Fibroblast of lung (primary cell): ENCODE data around the gene TCHHL1. TPM values are rescaled to one million over a fixed set of nuclear protein-coding genes. Genes with fewer than 3 reads are reported as not detected.

Experiments used
- DNase-seq, 2 donors: peaks; one replicate each; pipeline versions ENCODE4 v3.0.0 to v3.0.0-alpha.2; 2010; ENCODE audit warnings: low read depth in 2 of 2
- H2AFZ ChIP-seq: 2 replicates; pipeline ENCODE4 v1.5.1; 2012; ENCODE audit warnings: low read length, control low read depth, inconsistent platforms
- H3K27ac ChIP-seq: 2 replicates; pipeline ENCODE4 v1.5.1; 2011; ENCODE audit warnings: low read length, control low read depth; ENCODE audit not compliant: insufficient read depth
- H3K27me3 ChIP-seq: 2 replicates; pipeline ENCODE4 v1.5.1; 2011; ENCODE audit warnings: mild to moderate bottlenecking, low read length; ENCODE audit not compliant: control insufficient read depth, insufficient read depth
- H3K36me3 ChIP-seq: 2 replicates; pipeline ENCODE4 v1.5.1; 2011; ENCODE audit warnings: low read length; ENCODE audit not compliant: control insufficient read depth, insufficient read depth
- H3K4me1 ChIP-seq: 2 replicates; pipeline ENCODE4 v1.5.1; 2011; ENCODE audit warnings: low read length; ENCODE audit not compliant: control insufficient read depth, insufficient read depth; ENCODE audit errors: extremely low read depth
- H3K4me2 ChIP-seq: 2 replicates; pipeline ENCODE4 v1.5.1; 2011; ENCODE audit warnings: low read length, control low read depth; ENCODE audit not compliant: insufficient read depth; ENCODE audit errors: extremely low read depth
- H3K4me3 ChIP-seq, 4 experiments: fragments of 200-600 bp in 1 of 4; sonication (generic) in 1 of 4; replicated peaks in 1 of 4; 2 replicates each; pipeline ENCODE4 v1.5.1; 2011 to 2016; ENCODE audit warnings: low read length in 4 of 4, low read depth in 3 of 4, mild to moderate bottlenecking in 3 of 4, control low read depth in 2 of 4, inconsistent platforms in 1 of 4, mixed read lengths in 1 of 4; ENCODE audit not compliant: insufficient read depth in 1 of 4; ENCODE audit errors: control extremely low read depth in 1 of 4
- H3K79me2 ChIP-seq: 2 replicates; pipeline ENCODE4 v1.5.1; 2012; ENCODE audit warnings: mild to moderate bottlenecking, low read length, inconsistent platforms; ENCODE audit not compliant: control insufficient read depth, insufficient read depth
- H3K9ac ChIP-seq: 2 replicates; pipeline ENCODE4 v1.5.1; 2011; ENCODE audit warnings: mild to moderate bottlenecking, low read length, control low read depth; ENCODE audit not compliant: insufficient read depth
- H3K9me3 ChIP-seq: 2 replicates; pipeline ENCODE4 v1.5.1; 2012; ENCODE audit warnings: low read depth, low read length; ENCODE audit not compliant: control insufficient read depth, insufficient read depth
- H4K20me1 ChIP-seq: 2 replicates; pipeline ENCODE4 v1.5.1; 2011; ENCODE audit warnings: low read length; ENCODE audit not compliant: control insufficient read depth, insufficient read depth; ENCODE audit errors: extremely low read depth
- EZH2 ChIP-seq: IDR thresholded peaks from 2 replicates; pipeline ENCODE4 v1.5.1; 2012; ENCODE audit warnings: low read length, control low read depth, mild to moderate bottlenecking; ENCODE audit errors: missing control alignments
- polyA plus RNA-seq, 2 donors: library from polyadenylated mRNA; depleted of rRNA in 1 of 2; stranded (reverse) in 1 of 2; unstranded in 1 of 2; fragments of >200 nt; gene quantifications; 2 replicates each; pipeline ENCODE4 v1.2.1, GENCODE V29; 2011 to 2012; ENCODE audit warnings: missing spikeins in 1 of 2
- total RNA-seq: library from RNA; depleted of rRNA; stranded (reverse); fragments of >200 nt; gene quantifications from 2 replicates; pipeline ENCODE4 v1.2.1, GENCODE V29; 2014
- TF ChIP-seq, protein P1 (sequence below), 2 donors: IDR thresholded peaks in 1 of 2; conservative IDR thresholded peaks in 1 of 2; 1 replicate in 1 of 2; 2 replicates in 1 of 2; pipeline ENCODE4 v1.5.1; 2011 to 2012; ENCODE audit warnings: low read length in 2 of 2, control low read depth in 1 of 2, inconsistent platforms in 1 of 2, low read depth in 1 of 2, mild to moderate bottlenecking in 1 of 2

Gene TCHHL1
- total and polyA plus RNA-seq, 2 donors (not counting 1 experiment from before 2014, with no cell fraction given), result not detected

GRCh38 chr1:152072311-152072710 lies 16.6 kb downstream of the TCHHL1 start:
- no peak overlapping the region for H3K4me3 ChIP-seq
- H3K79me2 ChIP-seq, result no peaks in the 10 kb centered on the region
- H3K36me3 ChIP-seq, result no peaks in the 10 kb centered on the region
- no peak overlapping the region for H3K27ac ChIP-seq
- H3K9ac ChIP-seq, result no peak overlapping the region
- no peak overlapping the region for H2AFZ ChIP-seq
- no peak for DNase-seq
- peaks cover 8% of the 10 kb centered on the region for H3K27me3 ChIP-seq
- H3K4me2 ChIP-seq, result no peak overlapping the region
- H3K4me1 ChIP-seq, result no peaks in the 10 kb centered on the region
- no peak for TF ChIP-seq EZH2
- TF ChIP-seq, protein P1, sequence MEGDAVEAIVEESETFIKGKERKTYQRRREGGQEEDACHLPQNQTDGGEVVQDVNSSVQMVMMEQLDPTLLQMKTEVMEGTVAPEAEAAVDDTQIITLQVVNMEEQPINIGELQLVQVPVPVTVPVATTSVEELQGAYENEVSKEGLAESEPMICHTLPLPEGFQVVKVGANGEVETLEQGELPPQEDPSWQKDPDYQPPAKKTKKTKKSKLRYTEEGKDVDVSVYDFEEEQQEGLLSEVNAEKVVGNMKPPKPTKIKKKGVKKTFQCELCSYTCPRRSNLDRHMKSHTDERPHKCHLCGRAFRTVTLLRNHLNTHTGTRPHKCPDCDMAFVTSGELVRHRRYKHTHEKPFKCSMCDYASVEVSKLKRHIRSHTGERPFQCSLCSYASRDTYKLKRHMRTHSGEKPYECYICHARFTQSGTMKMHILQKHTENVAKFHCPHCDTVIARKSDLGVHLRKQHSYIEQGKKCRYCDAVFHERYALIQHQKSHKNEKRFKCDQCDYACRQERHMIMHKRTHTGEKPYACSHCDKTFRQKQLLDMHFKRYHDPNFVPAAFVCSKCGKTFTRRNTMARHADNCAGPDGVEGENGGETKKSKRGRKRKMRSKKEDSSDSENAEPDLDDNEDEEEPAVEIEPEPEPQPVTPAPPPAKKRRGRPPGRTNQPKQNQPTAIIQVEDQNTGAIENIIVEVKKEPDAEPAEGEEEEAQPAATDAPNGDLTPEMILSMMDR (conservative IDR thresholded peaks at IDR 0.05 in 1 of 2, IDR thresholded peaks at IDR 0.05 in 1 of 2; ENCODE audit: low read depth in 1 of 2, low read length in 2 of 2), result no peak
- H3K9me3 ChIP-seq, result no peaks in the 10 kb centered on the region
- no peaks in the 10 kb centered on the region for H4K20me1 ChIP-seq

DNA sequence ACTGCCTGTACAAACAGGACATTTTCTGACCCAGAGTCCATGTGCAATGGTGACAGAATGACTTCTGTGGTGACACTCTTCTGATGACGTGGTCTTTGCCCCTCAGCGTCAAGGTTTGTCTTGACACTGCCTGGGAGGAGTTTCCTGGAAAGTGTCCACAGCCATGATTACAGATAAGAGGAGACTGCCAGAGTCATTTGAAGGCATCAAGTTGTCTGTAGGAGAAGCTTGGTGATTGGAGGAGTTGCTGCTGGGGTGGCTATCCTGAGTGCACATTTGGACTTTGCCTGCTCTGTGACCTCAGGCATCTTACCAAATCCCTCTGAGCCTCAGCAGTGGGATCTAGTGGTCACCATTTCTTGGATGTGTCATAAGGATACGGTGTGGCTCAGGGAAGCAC lies 17.7 kb downstream of the TCHHL1 start:
- Histone ChIP-seq H3K27me3 (peaks cover 8% of the 10 kb centered on the region), H3K4me3 (no peak overlapping the region), H3K27ac (no peak overlapping the region), H3K36me3 (no peaks in the 10 kb centered on the region), H3K79me2 (no peaks in the 10 kb centered on the region), H2AFZ (no peak overlapping the region), H3K4me1 (no peaks in the 10 kb centered on the region), H3K4me2 (no peak overlapping the region), H4K20me1 (no peaks in the 10 kb centered on the region), H3K9ac (no peak overlapping the region), H3K9me3 (no peaks in the 10 kb centered on the region)
- TF ChIP-seq EZH2, result no peak
- TF ChIP-seq, protein P1 (conservative IDR thresholded peaks at IDR 0.05 in 1 of 2, IDR thresholded peaks at IDR 0.05 in 1 of 2; ENCODE audit: low read depth in 1 of 2, low read length in 2 of 2), result no peak
- no peak for DNase-seq

DNA sequence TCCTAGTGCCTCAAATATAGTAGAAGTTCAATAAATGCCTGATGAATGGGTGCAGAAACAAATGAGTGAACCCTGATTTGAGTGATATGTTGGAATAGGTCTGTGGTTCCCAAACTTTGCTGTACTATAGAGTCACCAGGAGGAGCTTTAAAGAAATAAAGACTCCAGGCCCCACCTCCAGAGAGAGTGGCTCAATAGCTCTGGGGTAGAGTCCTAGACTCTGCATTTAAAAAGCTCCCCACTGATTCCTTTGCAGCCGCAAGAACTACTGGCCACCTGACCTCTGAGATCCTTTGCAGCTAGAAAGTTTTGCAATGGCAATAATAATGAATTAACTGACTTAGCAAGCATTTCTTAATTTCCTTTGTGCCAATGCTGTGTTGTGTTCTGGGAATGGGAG lies 20.9 kb downstream of the TCHHL1 start:
- Histone ChIP-seq H4K20me1 (no peaks in the 10 kb centered on the region), H3K9ac (no peak overlapping the region), H3K9me3 (no peaks in the 10 kb centered on the region), H3K27me3 (peaks cover 10% of the 10 kb centered on the region), H3K36me3 (no peaks in the 10 kb centered on the region), H3K4me3 (no peak overlapping the region), H3K27ac (no peak overlapping the region), H3K79me2 (no peaks in the 10 kb centered on the region), H2AFZ (no peak overlapping the region), H3K4me2 (no peak overlapping the region), H3K4me1 (no peaks in the 10 kb centered on the region)
- DNase-seq, result no peak
- TF ChIP-seq EZH2, result no peak
- TF ChIP-seq, protein P1 (conservative IDR thresholded peaks at IDR 0.05 in 1 of 2, IDR thresholded peaks at IDR 0.05 in 1 of 2; ENCODE audit: low read depth in 1 of 2, low read length in 2 of 2), result no peak
